Measurements from ENCODE around the gene CNDP2.

Gene CNDP2

GRCh38 chr18:74495581-74496507, at the start of gene CNDP2:
TSS of gene CNDP2 (plus strand) at chr18:74496363. CDS start at chr18:74499974, 3,611 bp downstream.
- DNase-seq (ENCODE audit: low spot score) = peak; percentile 90

GRCh38 chr18:74446631-74447403, 49.3 kb upstream of the CNDP2 start:
- DNase-seq (ENCODE audit: low spot score) = no peak

- DNase-seq (ENCODE audit: low spot score) = no peak
These were observed 48.6 kb upstream of the CNDP2 start for GRCh38 chr18:74447404-74448152.

- DNase-seq (ENCODE audit: low spot score) = no peak
These were observed 45.5 kb upstream of the CNDP2 start for GRCh38 chr18:74450626-74451025.

GRCh38 chr18:74451148-74451547, 45.0 kb upstream of the CNDP2 start:
- peak; percentile 12 for DNase-seq (ENCODE audit: low spot score)

GRCh38 chr18:74453016-74453566, 43.1 kb upstream of the CNDP2 start:
- no peak for DNase-seq (ENCODE audit: low spot score)

- DNase-seq (ENCODE audit: low spot score) = no peak
These were observed 42.4 kb upstream of the CNDP2 start for GRCh38 chr18:74453642-74454198.

- DNase-seq (ENCODE audit: low spot score) = no peak
These were observed 41.8 kb upstream of the CNDP2 start for GRCh38 chr18:74454279-74454751.

- DNase-seq (ENCODE audit: low spot score) = no peak
These were observed 40.8 kb upstream of the CNDP2 start for GRCh38 chr18:74455386-74455785.

- DNase-seq (ENCODE audit: low spot score) = no peak
These were observed 40.2 kb upstream of the CNDP2 start for GRCh38 chr18:74456017-74456348.

- DNase-seq (ENCODE audit: low spot score) = no peak
These were observed 39.7 kb upstream of the CNDP2 start for GRCh38 chr18:74456349-74457042.

- no peak for DNase-seq (ENCODE audit: low spot score)
These were observed 39.0 kb upstream of the CNDP2 start, which contains the start of gene DIPK1C for GRCh38 chr18:74457043-74457724. TSS of gene DIPK1C (minus strand) at chr18:74457308. CDS start at chr18:74457259, 49 bp downstream.

GRCh38 chr18:74457725-74458421, 38.3 kb upstream of the CNDP2 start:
- no peak for DNase-seq (ENCODE audit: low spot score)

GRCh38 chr18:74459889-74460288, 36.3 kb upstream of the CNDP2 start:
- DNase-seq (ENCODE audit: low spot score) = no peak

GRCh38 chr18:74460825-74461224, 35.3 kb upstream of the CNDP2 start:
- DNase-seq (ENCODE audit: low spot score) = no peak

GRCh38 chr18:74463254-74463653, 32.9 kb upstream of the CNDP2 start:
- no peak for DNase-seq (ENCODE audit: low spot score)

- no peak for DNase-seq (ENCODE audit: low spot score)
These were observed 32.2 kb upstream of the CNDP2 start for GRCh38 chr18:74463983-74464382.

GRCh38 chr18:74465775-74466174, 30.4 kb upstream of the CNDP2 start:
- no peak for DNase-seq (ENCODE audit: low spot score)

GRCh38 chr18:74468547-74469061, 27.6 kb upstream of the CNDP2 start:
- DNase-seq (ENCODE audit: low spot score) = no peak
